ENCODE data around the gene CRISPLD2. TPM values are rescaled to one million over a fixed set of nuclear protein-coding genes. Genes with fewer than 3 reads are reported as not detected.

CRISPLD2 gene
- total RNA-seq, 2 donors from 2014 or later: 58.4 to 76.4 TPM

- no peak for TF ChIP-seq CTCF (IDR thresholded peaks at IDR 0.05)
- peaks cover 0 to 81% of the 10 kb centered on the region in 2 donors for H3K4me1 ChIP-seq
- no peak for DNase-seq (ENCODE audit: low spot score)
- H3K36me3 ChIP-seq: peaks cover 8% of the 10 kb centered on the region
- no peaks in the 10 kb centered on the region for H3K27me3 ChIP-seq
- no peak overlapping the region for H3K4me3 ChIP-seq
- no peaks in the 10 kb centered on the region for H3K9me3 ChIP-seq
- H3K27ac ChIP-seq: peak overlapping the region; percentile 80 to 88
Observed at GRCh38 chr16:84833542-84834402, 14.0 kb downstream of the CRISPLD2 start.

DNA sequence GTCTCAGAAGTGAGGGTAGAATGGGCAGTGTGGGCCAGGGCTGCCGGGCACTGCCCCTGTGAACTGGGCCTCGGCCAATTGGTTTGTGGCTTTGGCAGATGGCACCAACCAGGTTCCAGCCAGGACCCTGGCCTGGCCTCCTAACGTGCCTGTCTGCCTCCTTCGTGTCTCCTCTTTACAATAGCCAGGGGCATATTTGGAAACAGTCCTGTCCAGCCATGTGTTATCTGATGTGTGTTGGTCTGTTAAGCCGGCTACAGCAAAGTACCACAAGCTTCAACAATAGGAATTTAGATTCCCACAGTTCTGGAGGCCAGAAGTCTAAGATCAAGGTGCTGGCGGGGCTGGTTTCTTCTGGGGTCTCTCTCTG, 14.6 kb downstream of the CRISPLD2 start:
- no peak for TF ChIP-seq CTCF (IDR thresholded peaks at IDR 0.05)
- H3K36me3 ChIP-seq: peaks cover 14% of the 10 kb centered on the region
- H3K27me3 ChIP-seq: no peaks in the 10 kb centered on the region
- no peak overlapping the region for H3K4me3 ChIP-seq
- no peak for DNase-seq (ENCODE audit: low spot score)
- peak overlapping the region; percentile 80 to 88 for H3K27ac ChIP-seq
- no peaks in the 10 kb centered on the region for H3K9me3 ChIP-seq
- peaks cover 0 to 82% of the 10 kb centered on the region in 2 donors for H3K4me1 ChIP-seq

DNA sequence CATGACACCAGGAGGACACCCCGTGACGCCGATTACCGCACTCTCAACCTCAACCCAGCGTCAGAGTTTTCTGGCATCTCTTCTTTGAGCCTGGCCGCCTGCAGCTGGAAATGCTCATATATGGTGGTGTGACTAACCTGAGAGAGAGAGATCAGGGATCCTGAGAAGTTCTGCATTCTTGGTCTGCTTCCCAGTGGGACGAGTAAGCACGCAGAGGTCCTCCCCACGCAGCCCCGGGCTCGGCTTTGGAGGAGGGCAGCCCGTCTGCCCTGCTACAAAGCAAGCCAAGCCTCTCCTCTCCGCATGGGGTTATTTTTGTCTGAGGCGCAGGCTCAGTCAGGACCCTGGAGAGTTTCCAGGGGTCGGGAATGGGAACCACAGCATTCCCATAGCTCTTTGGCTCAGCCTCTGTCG, 16.5 kb downstream of the CRISPLD2 start:
- Histone ChIP-seq H3K27ac (peak overlapping the region; percentile 80 to 88), H3K4me3 (no peak overlapping the region), H3K4me1 (peaks cover 0 to 77% of the 10 kb centered on the region in 2 donors), H3K27me3 (no peaks in the 10 kb centered on the region), H3K9me3 (no peaks in the 10 kb centered on the region), H3K36me3 (peaks cover 30% of the 10 kb centered on the region)
- TF ChIP-seq CTCF (IDR thresholded peaks at IDR 0.05): no peak
- peak; percentile 93 for DNase-seq (ENCODE audit: low spot score)

DNA sequence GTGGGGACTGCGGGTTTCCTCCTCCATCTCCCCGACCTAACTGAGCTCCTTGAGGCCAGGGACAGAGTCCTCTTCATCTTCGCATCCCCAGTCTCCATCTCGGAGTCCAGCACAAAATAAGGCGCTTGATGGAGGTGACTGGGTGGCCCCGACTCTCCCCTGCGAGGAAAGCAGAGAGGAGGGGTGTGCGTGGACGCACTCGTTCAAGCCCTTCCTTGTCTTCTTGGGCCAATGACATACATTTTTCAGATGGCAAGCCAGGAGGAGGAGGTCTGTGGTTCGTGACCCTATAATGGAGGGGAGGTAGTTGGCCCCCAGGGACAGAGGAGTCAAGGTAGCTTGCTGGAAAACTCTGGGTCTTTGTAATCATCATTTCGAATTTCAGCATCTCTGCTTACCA, 17.2 kb downstream of the CRISPLD2 start:
- Histone ChIP-seq H3K27ac (peak overlapping the region; percentile 80 to 88), H3K36me3 (peaks cover 30% of the 10 kb centered on the region), H3K4me3 (no peak overlapping the region), H3K4me1 (peaks cover 0 to 75% of the 10 kb centered on the region in 2 donors), H3K27me3 (no peaks in the 10 kb centered on the region), H3K9me3 (no peaks in the 10 kb centered on the region)
- no peak for DNase-seq (ENCODE audit: low spot score)
- no peak for TF ChIP-seq CTCF (IDR thresholded peaks at IDR 0.05)

GRCh38 chr16:84838383-84838948, 18.7 kb downstream of the CRISPLD2 start:
- Histone ChIP-seq H3K9me3 (no peaks in the 10 kb centered on the region), H3K36me3 (peaks cover 30% of the 10 kb centered on the region), H3K27ac (peak overlapping the region; percentile 45 to 48), H3K27me3 (no peaks in the 10 kb centered on the region), H3K4me3 (no peak overlapping the region), H3K4me1 (peaks cover 0 to 64% of the 10 kb centered on the region in 2 donors)
- no peak for DNase-seq (ENCODE audit: low spot score)
- no peak for TF ChIP-seq CTCF (IDR thresholded peaks at IDR 0.05)
